ENCODE results near the gene USP48. TPM values are rescaled to one million over a fixed set of nuclear protein-coding genes. Genes with fewer than 3 reads are reported as not detected.

Gene USP48
- total RNA-seq, 2 donors from 2014 or later: 36.2 to 47.5 TPM

DNA sequence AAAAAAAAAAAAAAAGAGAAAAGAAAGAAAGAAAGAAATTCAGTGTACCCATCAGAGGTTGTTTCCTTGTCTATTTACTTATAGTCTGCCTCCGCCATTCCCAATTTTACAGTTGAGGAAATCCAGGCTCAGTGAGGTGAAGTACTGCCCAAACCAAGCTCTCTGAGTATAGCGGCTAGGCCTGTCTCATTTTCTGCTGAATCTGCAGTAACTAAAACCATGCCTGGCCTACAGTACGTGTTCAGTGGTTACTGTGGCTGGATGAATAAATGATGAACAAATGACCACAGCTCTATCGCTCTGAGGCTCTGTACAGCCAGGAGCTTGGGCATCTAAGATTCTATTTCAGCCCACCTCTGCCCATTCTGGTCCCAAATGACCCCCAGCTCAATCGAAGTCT, 138.0 kb downstream of the USP48 start:
- Histone ChIP-seq H3K27me3 (replicated peaks; ENCODE audit: insufficient read depth) (no peaks in the 10 kb centered on the region), H3K4me3 (no peak overlapping the region), H3K36me3 (no peaks in the 10 kb centered on the region), H3K9me3 (no peaks in the 10 kb centered on the region), H3K4me1 (replicated peaks) (no peaks in the 10 kb centered on the region), H3K27ac (no peak overlapping the region)
- WGBS: 82% methylated on average over 5 of the region's 5 CpGs
- DNase-seq (ENCODE audit: low spot score): no peak
- TF ChIP-seq POLR2AphosphoS5 (IDR thresholded peaks at IDR 0.05): no peak
- TF ChIP-seq, protein P1, sequence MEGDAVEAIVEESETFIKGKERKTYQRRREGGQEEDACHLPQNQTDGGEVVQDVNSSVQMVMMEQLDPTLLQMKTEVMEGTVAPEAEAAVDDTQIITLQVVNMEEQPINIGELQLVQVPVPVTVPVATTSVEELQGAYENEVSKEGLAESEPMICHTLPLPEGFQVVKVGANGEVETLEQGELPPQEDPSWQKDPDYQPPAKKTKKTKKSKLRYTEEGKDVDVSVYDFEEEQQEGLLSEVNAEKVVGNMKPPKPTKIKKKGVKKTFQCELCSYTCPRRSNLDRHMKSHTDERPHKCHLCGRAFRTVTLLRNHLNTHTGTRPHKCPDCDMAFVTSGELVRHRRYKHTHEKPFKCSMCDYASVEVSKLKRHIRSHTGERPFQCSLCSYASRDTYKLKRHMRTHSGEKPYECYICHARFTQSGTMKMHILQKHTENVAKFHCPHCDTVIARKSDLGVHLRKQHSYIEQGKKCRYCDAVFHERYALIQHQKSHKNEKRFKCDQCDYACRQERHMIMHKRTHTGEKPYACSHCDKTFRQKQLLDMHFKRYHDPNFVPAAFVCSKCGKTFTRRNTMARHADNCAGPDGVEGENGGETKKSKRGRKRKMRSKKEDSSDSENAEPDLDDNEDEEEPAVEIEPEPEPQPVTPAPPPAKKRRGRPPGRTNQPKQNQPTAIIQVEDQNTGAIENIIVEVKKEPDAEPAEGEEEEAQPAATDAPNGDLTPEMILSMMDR (IDR thresholded peaks at IDR 0.05): no peak
- TF ChIP-seq POLR2A (IDR thresholded peaks at IDR 0.05): no peak
- intact Hi-C loops (cut with DNase I): no loop called here

DNA sequence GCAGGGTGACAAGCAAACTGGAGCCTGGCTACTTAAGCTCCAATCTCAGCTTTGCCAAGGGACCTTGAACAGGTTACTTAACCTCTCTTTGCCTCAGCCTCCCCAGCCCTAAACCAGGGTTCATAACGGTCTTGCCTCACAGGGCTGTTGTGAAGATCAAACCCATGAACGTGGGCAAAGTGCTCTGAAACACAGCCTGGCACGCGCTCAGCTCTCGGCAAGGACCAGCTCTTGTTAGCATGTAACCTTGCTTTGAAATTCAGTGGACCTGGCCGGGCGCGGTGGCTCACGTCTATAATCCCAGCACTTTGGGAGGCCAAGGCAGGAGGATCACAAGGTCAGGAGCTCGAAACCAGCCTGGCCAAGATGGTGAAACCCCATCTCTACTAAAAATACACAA, 138.6 kb downstream of the USP48 start:
- H3K36me3 ChIP-seq: no peaks in the 10 kb centered on the region
- no peak overlapping the region for H3K4me3 ChIP-seq
- no peak for DNase-seq (ENCODE audit: low spot score)
- H3K4me1 ChIP-seq (replicated peaks): peaks cover 2% of the 10 kb centered on the region
- TF ChIP-seq POLR2A (IDR thresholded peaks at IDR 0.05) (no peak), POLR2AphosphoS5 (IDR thresholded peaks at IDR 0.05) (no peak)
- TF ChIP-seq, protein P1 (IDR thresholded peaks at IDR 0.05): no peak
- H3K9me3 ChIP-seq: no peaks in the 10 kb centered on the region
- 94% methylated on average over 10 of the region's 10 CpGs for WGBS
- intact Hi-C loops (cut with DNase I): no loop called here
- no peaks in the 10 kb centered on the region for H3K27me3 ChIP-seq (replicated peaks; ENCODE audit: insufficient read depth)
- no peak overlapping the region for H3K27ac ChIP-seq

DNA sequence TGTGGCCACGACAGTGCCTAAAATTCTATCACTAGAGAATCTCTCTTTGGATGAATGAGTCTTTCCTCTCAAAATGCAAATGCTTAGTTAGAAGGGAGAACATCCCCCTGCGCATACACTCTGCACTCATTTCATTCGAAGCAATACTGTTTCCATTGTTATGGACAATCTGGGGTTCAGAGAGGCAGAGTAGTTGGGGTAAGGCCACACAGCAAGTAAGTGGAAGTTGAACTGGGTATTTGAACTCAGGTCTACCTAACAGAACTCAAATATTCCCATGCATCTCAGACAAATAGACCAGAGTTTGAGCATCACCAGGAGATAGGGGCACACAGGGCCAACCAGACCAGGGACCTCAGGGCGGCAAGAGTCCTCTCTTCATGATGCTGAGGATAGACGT, 139.3 kb downstream of the USP48 start:
- intact Hi-C loops (cut with DNase I): no loop called here
- TF ChIP-seq, protein P1 (IDR thresholded peaks at IDR 0.05): no peak
- no peak for TF ChIP-seq POLR2A (IDR thresholded peaks at IDR 0.05)
- TF ChIP-seq POLR2AphosphoS5 (IDR thresholded peaks at IDR 0.05): no peak
- Histone ChIP-seq H3K4me3 (no peak overlapping the region), H3K9me3 (no peaks in the 10 kb centered on the region), H3K27me3 (replicated peaks; ENCODE audit: insufficient read depth) (no peaks in the 10 kb centered on the region), H3K4me1 (replicated peaks) (peaks cover 9% of the 10 kb centered on the region), H3K36me3 (no peaks in the 10 kb centered on the region), H3K27ac (no peak overlapping the region)
- 91% methylated on average over 5 of the region's 5 CpGs for whole genome bisulfite sequencing
- no peak for DNase-seq (ENCODE audit: low spot score)

DNA sequence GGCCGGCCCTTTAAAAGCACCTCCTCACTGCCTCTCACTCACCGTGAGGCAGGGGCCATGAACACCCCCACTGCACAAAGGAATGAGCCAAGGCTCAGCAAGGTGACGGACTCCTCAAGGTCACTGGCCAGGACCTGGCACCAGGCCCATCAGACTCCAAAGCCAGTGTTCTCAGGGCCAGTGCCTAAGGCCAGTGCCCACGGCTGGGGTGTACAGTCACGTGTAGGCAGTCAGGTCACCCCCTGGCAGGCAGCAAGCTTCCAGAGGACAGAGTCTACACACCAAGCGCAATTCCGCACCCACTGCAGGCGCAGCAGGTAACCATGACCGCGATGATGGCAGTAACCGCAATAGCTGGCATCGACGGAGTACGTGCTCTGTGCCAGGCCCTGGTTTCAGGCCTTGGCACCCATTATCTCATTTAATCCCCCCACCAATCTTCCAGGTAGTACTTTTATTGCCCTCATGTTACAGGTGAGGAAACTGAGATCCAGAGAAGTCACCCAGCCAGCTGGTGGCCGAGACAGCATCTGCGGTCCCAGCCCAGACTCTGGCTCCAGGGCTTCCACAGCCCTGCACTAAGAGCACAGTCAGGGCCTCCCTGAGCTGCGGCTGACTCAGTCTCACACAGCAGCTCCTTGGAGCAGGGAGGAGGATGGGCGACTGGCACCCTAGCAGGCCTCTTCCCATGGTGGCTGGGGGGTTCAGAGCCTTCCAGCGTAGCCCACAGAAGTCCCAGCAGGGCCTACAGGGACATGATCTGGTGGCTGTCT, 140.8 kb downstream of the USP48 start:
- no peak overlapping the region for H3K4me3 ChIP-seq
- TF ChIP-seq POLR2AphosphoS5 (IDR thresholded peaks at IDR 0.05) (no peak), POLR2A (IDR thresholded peaks at IDR 0.05) (no peak)
- TF ChIP-seq, protein P1 (IDR thresholded peaks at IDR 0.05): no peak
- no peaks in the 10 kb centered on the region for H3K36me3 ChIP-seq
- no peak for DNase-seq (ENCODE audit: low spot score)
- H3K9me3 ChIP-seq: no peaks in the 10 kb centered on the region
- no peaks in the 10 kb centered on the region for H3K27me3 ChIP-seq (replicated peaks; ENCODE audit: insufficient read depth)
- peaks cover 12% of the 10 kb centered on the region for H3K4me1 ChIP-seq (replicated peaks)
- 87% methylated on average over 19 of the region's 19 CpGs for WGBS
- intact Hi-C loops (cut with DNase I): no loop called here
- H3K27ac ChIP-seq: no peak overlapping the region

DNA sequence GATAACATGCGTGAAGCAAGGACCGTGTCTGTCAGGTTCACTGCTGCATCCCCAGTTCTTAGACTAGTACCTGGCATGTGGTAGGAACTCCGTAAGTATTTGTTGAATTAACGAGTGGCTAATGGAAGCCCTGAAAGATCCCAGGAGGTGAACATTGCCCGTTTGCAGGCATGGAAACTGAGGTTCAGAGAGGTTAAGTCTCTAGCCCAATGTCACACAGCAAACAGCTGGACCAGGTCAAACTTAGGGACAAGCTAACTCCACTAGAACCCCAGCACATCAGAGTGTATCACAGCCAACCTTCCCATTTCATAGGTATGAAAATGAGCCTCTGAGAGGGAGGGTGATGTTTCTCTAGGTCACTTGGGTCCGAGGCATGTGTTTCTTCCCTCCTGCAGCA, 141.4 kb downstream of the USP48 start:
- Histone ChIP-seq H3K27me3 (replicated peaks; ENCODE audit: insufficient read depth) (no peaks in the 10 kb centered on the region), H3K36me3 (no peaks in the 10 kb centered on the region), H3K27ac (no peak overlapping the region), H3K4me3 (no peak overlapping the region), H3K9me3 (no peaks in the 10 kb centered on the region), H3K4me1 (replicated peaks) (peaks cover 12% of the 10 kb centered on the region)
- WGBS: 89% methylated on average over 6 of the region's 6 CpGs
- no peak for TF ChIP-seq POLR2A (IDR thresholded peaks at IDR 0.05)
- TF ChIP-seq, protein P1 (IDR thresholded peaks at IDR 0.05): no peak
- no peak for TF ChIP-seq POLR2AphosphoS5 (IDR thresholded peaks at IDR 0.05)
- intact Hi-C loops (cut with DNase I): no loop called here
- no peak for DNase-seq (ENCODE audit: low spot score)

All from prostate gland (tissue), 2 donors.